Measurements from ENCODE around the gene SLC2A9.

DNA sequence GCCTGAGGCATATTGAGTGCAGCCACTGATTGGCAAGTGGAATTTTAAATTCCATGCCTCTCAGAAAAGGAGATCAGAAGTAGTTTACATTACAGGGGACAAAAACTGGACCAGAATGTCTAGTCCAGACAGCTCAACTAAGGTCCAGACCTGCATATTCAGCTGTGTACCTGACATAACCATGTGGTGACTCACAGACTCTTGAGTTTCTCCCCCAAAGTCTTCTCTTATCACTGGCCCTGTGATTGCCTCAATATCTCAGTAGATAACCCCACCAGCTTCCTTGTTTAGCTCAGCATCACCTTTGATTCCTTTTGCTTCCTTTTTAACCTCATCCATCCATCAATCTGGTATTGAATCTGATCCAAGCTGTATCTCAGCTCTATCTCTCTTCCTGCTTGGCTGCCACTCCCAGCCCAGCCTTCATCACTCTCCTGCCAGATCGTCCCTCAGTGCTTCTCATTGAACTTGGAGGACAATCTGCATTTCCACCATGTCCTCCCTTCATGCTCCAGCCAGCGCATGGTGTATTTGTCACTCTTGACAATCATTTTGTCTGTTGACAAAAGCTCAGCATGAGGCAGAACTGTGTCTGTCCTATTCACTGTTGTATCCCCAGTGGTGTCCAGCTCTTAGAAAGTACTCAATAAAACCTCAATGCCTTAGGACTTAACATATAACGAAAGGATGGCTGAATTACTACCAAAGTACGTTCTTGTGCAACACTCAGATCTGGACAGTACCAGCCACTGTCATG lies 27.8 kb upstream of the SLC2A9 start:
- TF ChIP-seq, protein P1, sequence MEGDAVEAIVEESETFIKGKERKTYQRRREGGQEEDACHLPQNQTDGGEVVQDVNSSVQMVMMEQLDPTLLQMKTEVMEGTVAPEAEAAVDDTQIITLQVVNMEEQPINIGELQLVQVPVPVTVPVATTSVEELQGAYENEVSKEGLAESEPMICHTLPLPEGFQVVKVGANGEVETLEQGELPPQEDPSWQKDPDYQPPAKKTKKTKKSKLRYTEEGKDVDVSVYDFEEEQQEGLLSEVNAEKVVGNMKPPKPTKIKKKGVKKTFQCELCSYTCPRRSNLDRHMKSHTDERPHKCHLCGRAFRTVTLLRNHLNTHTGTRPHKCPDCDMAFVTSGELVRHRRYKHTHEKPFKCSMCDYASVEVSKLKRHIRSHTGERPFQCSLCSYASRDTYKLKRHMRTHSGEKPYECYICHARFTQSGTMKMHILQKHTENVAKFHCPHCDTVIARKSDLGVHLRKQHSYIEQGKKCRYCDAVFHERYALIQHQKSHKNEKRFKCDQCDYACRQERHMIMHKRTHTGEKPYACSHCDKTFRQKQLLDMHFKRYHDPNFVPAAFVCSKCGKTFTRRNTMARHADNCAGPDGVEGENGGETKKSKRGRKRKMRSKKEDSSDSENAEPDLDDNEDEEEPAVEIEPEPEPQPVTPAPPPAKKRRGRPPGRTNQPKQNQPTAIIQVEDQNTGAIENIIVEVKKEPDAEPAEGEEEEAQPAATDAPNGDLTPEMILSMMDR (IDR thresholded peaks at IDR 0.05; ENCODE audit: control extremely low read depth in 1 of 3, insufficient read depth in 1 of 3, low read depth in 1 of 3, low read length in 3 of 3), result no peak
- TF ChIP-seq EP300 (IDR thresholded peaks at IDR 0.05; ENCODE audit: borderline replicate concordance in 1 of 2, low read depth in 2 of 2, low read length in 2 of 2), result no peak
- TF ChIP-seq EGR1 (IDR thresholded peaks at IDR 0.05; ENCODE audit: borderline replicate concordance, low read depth, low read length), result no peak
- TF ChIP-seq HDAC6 (IDR thresholded peaks at IDR 0.05; ENCODE audit: low read depth, low read length), result no peak
- no peak for TF ChIP-seq TCF12 (IDR thresholded peaks at IDR 0.05; ENCODE audit: low read depth, low read length)
- TF ChIP-seq RNF2 (IDR thresholded peaks at IDR 0.05; ENCODE audit: borderline replicate concordance, low read depth, low read length, missing control alignments, poor library complexity, severe bottlenecking), result no peak
- TF ChIP-seq POLR2AphosphoS5 (IDR thresholded peaks at IDR 0.05; ENCODE audit: low read depth, low read length), result no peak
- TF ChIP-seq RFX5 (IDR thresholded peaks at IDR 0.05; ENCODE audit: borderline replicate concordance, low read depth, low read length), result no peak
- no peak for TF ChIP-seq PHF8 (conservative IDR thresholded peaks at IDR 0.05; ENCODE audit: low read depth, low read length)
- TF ChIP-seq RAD21 (IDR thresholded peaks at IDR 0.05 in 1 of 2, conservative IDR thresholded peaks at IDR 0.05 in 1 of 2; ENCODE audit: low read depth in 2 of 2, low read length in 2 of 2), result no peak
- TF ChIP-seq EZH2 (IDR thresholded peaks at IDR 0.05; ENCODE audit: low read depth, low read length, severe bottlenecking), result no peak
- TF ChIP-seq SRF (IDR thresholded peaks at IDR 0.05; ENCODE audit: low read depth, low read length), result no peak
- TF ChIP-seq BCL11A (IDR thresholded peaks at IDR 0.05; ENCODE audit: low read depth in 2 of 2, low read length in 2 of 2), result no peak
- TF ChIP-seq ASH2L (IDR thresholded peaks at IDR 0.05; ENCODE audit: low read length), result no peak
